HG03378 (cell line): ENCODE measurements around the gene SFRP5.

Source experiments
- ATAC-seq: cut with Tn5 transposase; IDR thresholded peaks from one replicate; pipeline ENCODE4 v1.9.1; 2021; ENCODE audit warnings: mild to moderate bottlenecking, moderate library complexity; ENCODE audit not compliant: unreplicated experiment

Gene SFRP5

DNA sequence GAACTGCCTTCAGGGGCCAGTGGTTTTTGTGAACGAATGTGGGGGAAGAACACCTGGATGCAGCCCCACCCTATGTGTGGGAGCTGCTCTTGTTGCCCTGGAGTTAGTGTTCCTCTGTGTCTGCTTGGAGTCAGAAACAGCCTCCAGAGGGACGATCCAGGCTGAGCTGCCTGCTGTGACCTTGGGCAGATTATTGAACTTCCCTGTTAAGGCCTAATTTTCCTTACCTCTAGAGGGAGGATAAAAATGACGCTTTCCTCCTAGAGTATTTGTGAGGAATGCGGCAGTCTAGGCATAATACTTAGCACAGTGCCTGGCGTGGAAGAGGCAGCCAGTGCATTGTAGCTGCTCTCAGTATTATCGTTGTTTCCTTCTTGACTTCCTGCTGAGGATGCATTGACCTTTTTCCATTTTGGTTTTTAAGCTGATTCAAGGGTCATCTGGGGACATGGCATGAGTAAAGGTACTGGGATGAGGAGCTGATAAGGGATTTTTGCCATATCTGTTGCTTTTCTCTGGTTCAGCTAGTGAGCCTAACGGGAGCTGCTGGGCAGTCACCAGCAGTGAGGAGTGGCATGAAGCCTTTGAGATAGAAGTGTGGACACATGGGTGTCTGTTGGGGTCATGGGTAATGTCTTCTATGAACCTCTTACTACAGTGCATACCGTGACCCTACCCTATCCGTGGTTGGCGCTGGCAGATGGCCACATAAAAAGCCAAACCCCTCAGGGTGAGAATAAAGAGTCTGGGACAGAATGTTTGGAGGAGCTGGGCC, 28.4 kb downstream of the SFRP5 start:
- ATAC-seq, result no peak

GRCh38 chr10:97740613-97741012, 31.2 kb downstream of the SFRP5 start:
- no peak for ATAC-seq

DNA sequence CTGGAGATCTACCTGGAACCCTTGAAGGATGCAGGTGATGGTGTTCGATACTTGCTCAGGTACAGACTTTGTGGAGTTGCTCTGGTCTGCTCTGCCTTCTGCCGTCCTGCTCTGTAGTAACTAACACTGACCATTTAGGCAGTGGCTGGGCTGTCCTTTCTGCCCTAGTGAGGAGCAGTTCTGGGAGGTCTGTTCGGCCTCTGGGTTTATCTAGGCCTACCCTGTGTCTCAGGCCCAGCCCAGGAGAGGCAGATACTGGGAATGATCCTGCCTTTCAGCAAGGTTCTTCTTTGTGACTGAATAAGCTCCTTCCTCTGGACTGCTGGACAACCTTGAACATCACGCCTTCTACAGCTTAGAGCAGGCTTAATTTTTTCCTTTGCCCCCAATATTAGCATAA, 33.2 kb downstream of the SFRP5 start:
- no peak for ATAC-seq

DNA sequence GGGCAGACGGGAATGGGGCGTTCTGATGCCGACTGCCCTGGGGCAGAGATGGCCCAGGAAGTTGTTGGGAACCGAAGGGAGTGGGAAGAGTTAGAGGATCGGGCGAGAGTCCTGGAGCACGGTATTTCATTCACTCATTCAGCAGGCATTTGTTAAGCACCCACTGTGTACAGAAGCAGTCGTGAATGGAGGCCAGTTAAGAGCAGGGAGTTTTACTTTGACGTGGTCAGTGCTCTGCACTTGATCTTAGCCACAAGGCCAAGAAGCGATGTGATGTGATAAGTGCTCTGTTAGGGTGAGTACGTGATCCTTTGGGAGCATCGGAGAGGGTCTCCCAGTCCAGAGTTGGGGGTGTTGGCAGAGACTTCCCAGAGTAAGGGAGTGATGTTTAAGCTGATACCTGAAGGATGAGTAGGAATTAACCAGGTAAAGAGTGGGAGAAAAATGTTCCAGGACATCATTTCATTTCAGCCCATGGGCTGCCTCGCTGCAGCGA, 34.0 kb downstream of the SFRP5 start:
- ATAC-seq, result no peak

DNA sequence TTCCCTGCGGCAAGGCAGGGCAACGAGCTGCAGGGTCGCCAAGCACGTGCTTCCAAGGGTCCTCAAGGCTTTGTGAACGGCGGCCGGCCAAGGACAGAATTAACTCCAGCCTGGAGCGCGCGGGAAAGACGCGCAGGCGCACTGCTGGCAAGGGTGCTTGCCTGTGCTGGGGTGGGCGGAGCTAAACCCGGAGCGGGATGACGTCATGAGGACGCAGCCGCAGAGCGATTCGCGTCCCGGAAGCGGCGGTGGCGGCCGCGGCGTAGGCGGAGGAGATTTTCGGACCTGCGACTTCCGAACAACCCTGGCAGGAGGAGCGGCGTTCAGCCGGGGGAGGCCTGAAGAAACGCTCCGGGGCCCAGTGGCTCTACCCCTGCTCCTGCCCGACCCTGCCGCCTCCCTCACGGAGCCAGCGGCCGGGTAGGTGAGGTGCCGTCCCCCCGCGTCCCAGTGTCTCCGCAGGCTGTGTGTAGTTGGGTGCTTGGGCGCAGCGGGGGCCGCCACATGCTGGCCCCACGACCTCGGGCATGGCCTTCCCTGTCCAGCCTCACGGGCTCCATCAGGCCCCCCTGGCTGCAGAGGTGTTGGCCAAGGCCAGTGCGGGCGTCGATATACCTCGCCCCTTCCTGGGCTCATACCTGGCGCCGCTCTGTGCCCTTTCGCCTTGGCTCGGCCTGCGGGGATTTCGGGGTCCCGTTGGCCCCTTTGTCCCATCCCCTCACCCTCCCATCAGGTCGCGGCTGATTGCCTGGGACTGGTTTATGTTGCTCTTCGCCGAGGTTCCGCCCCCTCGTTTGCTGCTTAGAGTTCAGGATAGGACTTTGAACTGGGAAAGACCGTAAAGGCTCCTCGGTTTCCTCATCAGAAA, 34.7 kb downstream of the SFRP5 start, which contains the start of gene ZFYVE27:
ZFYVE27 (plus strand) TSS at position 227 of the 868 bp plus-strand sequence. CDS start 1,350 bp downstream, outside the sequence.
- peak; percentile 79 for ATAC-seq

DNA sequence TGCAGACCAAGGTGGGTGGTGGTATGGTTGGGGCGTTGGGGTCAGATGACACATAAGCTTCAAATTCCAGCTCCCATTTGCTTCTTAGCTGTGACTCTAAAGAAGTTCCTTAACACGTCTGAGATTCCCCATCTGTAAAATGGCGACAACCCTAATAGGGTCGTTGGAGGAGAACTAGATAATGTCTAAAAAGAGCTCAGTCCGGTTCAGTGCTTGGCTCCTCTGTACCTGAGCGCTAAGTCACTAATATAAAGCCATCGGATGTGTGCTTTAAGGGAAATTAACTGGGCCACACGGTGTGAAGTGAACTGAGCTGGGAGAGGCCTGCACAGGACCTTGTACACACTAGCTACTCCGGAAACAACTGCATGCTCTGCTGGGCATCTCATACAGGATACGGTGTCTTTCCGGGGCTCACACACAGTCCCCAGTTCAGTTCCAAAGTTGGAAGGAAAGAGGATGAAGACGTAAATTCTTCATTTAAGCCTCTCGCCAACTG, 35.3 kb downstream of the SFRP5 start:
- ATAC-seq, result peak; percentile 22

GRCh38 chr10:97734021-97734420, 37.8 kb downstream of the SFRP5 start:
- no peak for ATAC-seq

GRCh38 chr10:97733256-97733655, 38.5 kb downstream of the SFRP5 start:
- ATAC-seq, result no peak

- no peak for ATAC-seq
Observed at GRCh38 chr10:97732052-97732359, 39.8 kb downstream of the SFRP5 start.

DNA sequence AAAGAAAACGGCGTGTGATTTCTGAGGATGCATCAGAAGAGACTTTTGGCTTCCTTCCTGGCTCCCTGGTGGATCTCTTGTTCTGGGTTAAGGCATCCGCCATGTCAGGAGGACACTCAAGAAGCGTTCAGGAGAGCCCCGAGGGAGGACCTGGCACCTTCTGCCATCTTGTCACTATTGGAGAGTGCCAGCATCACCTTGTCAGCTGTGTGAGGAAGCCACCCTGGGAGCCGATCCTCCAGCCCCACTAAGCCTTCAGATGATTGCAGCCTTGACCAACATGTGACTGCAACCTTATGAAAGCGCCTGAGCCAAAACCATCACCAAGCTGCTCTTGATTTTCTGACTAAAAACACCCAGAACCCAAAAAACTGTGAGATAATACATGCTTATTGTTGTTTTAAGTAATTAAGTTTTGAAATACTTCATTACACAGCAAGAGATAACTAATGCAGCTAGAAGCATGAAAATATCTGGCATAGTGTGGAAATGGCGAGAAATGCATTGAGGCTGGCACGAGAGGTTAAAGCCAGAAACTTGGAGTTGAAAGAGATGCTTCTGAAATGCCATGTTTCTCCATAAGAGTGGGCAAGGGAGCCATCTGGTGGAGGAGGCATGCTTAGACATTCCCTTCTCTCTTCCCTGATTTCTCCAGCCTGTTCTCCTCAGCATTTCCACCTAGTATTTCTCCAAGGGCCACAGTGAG, 40.3 kb downstream of the SFRP5 start:
- ATAC-seq, result no peak

- no peak for ATAC-seq
Observed at GRCh38 chr10:97729014-97729413, 42.8 kb downstream of the SFRP5 start.

DNA sequence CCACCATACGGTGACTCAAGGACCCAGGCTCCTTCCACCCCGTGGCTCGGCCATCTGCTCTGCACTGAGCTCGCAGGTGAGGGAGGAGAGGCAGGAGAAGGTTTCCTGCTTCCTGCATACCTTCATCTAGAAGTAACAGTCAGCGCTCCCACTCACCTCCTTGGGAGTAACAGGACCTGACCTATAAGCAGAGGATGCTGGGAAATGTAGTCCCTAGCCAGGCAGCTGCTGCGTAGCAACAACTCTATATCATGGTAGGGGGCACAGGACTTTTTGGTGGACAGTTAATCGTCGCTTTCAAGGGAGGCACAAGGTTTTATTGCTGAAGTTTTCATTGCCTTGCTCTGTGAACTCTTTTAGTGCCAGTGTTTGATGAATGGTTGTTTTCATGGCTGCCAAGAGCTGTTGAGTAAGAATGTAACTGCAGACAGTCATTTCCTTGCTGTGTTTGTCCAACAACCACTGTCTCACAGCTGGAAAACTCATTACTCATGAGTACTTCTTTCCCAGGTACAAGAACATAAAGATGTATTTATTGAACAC, 45.1 kb downstream of the SFRP5 start:
- ATAC-seq, result no peak

DNA sequence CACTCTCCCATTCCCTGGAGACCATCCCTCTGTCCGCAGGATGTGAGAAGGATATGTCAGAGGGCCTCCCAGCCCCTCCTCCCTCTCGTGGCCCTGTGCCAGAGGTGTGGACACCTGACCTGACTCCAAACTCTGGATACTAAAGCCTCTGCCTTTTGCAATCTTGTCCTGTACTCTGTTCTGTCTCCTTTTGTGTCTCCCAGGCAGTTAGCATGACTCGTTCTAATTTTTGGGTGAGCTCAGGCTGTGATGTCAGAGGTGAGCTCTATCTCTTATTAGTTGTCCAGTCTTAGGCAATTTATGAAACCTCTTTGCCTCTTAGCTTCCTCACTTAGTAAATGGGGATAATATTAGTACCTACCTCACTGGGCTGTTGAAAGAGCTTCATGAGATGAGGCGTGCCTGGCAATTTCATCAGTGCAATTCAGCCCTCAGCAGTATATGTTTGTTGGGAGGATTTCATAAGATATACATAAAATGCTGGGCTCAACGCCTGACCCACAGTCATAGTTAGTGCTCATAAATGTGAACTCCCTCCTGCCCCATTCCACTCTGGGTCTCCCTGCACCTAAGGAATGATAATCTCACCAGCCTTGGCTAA, 47.4 kb downstream of the SFRP5 start:
- ATAC-seq, result no peak

DNA sequence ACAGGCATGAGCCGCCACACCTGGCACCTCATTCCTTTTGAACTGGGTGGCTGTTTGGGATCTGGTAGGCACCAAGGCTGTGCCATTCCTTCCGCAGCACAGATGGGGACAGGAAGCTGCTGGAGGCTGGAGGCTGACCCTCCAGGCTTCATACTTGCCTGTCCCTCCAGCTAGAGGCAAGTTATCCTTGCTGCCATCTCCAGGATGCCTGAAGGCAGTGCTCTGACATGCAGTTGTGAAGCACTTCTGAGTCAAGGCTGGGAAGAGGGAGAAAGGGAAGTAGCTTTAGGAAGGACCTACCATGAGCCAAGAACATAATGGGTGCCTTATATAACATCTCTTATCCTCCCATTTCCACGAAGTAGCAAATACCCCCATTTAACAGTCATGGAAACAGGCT, 48.8 kb downstream of the SFRP5 start:
- no peak for ATAC-seq

- no peak for ATAC-seq
Observed at GRCh38 chr10:97721871-97722780, 49.7 kb downstream of the SFRP5 start.

DNA sequence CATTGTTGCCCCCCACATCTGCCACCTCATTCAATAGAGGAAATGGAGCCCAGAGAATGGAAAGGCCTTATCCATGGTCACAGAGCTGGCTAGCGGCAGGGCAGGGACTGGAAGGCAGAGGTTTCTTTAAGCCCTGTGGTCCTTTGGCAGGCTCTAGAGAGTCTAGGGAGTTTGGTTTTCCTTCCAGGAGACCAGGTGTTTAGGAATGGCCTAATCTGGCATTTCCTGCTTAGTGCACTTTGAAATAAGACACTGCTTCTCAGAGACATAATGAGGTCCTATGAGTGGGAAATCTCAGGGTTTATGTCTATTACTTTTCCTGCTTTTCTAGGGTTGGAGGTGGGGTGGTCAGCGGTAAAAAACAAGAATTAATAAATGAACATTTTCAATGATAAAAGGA, 52.2 kb downstream of the SFRP5 start:
- no peak for ATAC-seq

DNA sequence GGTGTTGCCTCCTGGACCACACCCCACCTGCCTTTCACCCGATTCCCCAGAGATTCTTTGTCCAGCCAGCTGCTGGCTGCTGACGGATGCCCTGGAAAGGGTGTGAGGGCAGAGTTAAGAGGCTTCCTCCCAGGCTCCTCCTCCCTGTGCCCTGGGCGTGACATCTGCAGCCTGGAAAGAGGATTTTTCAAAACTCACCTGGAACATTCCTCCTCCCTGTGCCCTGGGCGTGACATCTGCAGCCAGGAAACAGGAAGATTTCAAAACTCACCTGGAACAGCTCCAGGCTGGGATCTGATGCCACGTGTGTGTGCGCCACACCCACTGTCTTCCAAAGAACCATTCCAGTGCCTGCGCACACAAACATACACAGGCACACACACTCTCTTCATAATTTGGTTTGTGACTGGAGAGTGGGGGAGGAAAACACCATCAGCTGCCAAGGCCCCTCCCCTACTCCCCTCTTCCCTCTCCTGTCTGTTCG, 53.1 kb downstream of the SFRP5 start:
- ATAC-seq, result no peak

GRCh38 chr10:97718178-97718577, 53.6 kb downstream of the SFRP5 start:
- no peak for ATAC-seq

DNA sequence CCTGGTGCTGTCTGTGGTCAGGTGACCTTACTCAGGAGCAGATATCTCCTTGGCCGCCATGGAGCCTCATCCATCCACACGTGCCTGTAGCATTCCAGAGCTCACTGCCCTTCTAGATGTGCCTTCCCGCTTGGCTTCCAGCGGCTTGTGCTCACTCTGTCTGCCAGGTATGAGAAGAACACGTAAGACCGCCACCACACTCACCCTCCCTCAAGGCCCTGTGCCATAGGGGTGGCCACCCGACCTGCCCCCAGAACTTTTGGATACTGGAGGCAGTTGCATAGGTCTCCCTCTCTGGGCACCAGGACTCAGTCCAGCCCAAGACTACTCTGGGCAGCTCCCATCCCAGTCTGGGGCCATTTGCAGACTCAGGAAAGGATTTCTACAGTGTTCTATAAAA, 54.2 kb downstream of the SFRP5 start:
- ATAC-seq, result no peak
